GM23338 (cell line): ENCODE data around the gene PTPN9. TPM values are rescaled to one million over a fixed set of nuclear protein-coding genes. Genes with fewer than 3 reads are reported as not detected.

ENCODE experiments used
- ATAC-seq: fragments of 200-7000 bp; cut with Tn5 transposase; 3 replicates; pipeline ENCODE4 v1.9.1; 2020
- DNase-seq: peaks from one replicate; pipeline ENCODE4 v3.0.0-alpha.2; 2015; ENCODE audit warnings: low spot score
- H2AFZ ChIP-seq: fragments of 200-600 bp; sonication (generic); 2 replicates; pipeline ENCODE4 v1.8.0; 2016; ENCODE audit warnings: antibody characterized with exemption, mild to moderate bottlenecking, moderate library complexity
- H3F3A ChIP-seq: fragments of 200-600 bp; sonication (generic); replicated peaks from 2 replicates; pipeline ENCODE4 v1.8.0; 2017; ENCODE audit warnings: antibody characterized with exemption, mixed run types, low read depth
- H3K27ac ChIP-seq: fragments of 200-600 bp; sonication (generic); 2 replicates; pipeline ENCODE4 v1.6.1; 2016; ENCODE audit warnings: low read depth
- H3K27me3 ChIP-seq: fragments of 200-600 bp; sonication (generic); 2 replicates; pipeline ENCODE4 v1.8.0; 2016; ENCODE audit warnings: mild to moderate bottlenecking, mixed run types, moderate library complexity; ENCODE audit not compliant: insufficient read depth
- H3K36me3 ChIP-seq: fragments of 200-600 bp; sonication (generic); 2 replicates; pipeline ENCODE4 v1.8.0; 2016; ENCODE audit warnings: mild to moderate bottlenecking; ENCODE audit not compliant: insufficient read depth
- H3K4me1 ChIP-seq: fragments of 200-600 bp; sonication (generic); 2 replicates; pipeline ENCODE4 v1.8.0; 2016; ENCODE audit warnings: mild to moderate bottlenecking, moderate library complexity; ENCODE audit not compliant: insufficient read depth
- H3K4me2 ChIP-seq: fragments of 200-600 bp; sonication (generic); 2 replicates; pipeline ENCODE4 v1.7.1; 2017; ENCODE audit warnings: mixed run types
- H3K4me3 ChIP-seq: fragments of 200-600 bp; sonication (generic); 2 replicates; pipeline ENCODE4 v1.6.1; 2016; ENCODE audit warnings: mixed run types
- H3K79me2 ChIP-seq: fragments of 200-600 bp; sonication (generic); replicated peaks from 2 replicates; pipeline ENCODE4 v1.8.0; 2017; ENCODE audit warnings: mild to moderate bottlenecking; ENCODE audit not compliant: insufficient read depth
- H3K9me2 ChIP-seq: fragments of 200-600 bp; sonication (generic); 2 replicates; pipeline ENCODE4 v1.8.0; 2017; ENCODE audit not compliant: insufficient read depth
- H4K20me1 ChIP-seq: fragments of 200-600 bp; sonication (generic); replicated peaks from 2 replicates; pipeline ENCODE4 v1.8.0; 2017; ENCODE audit warnings: mild to moderate bottlenecking; ENCODE audit not compliant: insufficient read depth
- H3K27ac Mint-ChIP-seq: 2 replicates; pipeline ENCODE4 v1.8.0; 2020; ENCODE audit warnings: inconsistent platforms, mild to moderate bottlenecking, moderate library complexity, mixed read lengths
- H3K27me3 Mint-ChIP-seq: 3 replicates; pipeline ENCODE4 v1.8.0; 2022; ENCODE audit warnings: low read depth, mild to moderate bottlenecking, moderate library complexity, mixed read lengths, inconsistent platforms; ENCODE audit not compliant: insufficient read depth, poor library complexity
- H3K36me3 Mint-ChIP-seq: 3 replicates; pipeline ENCODE4 v1.8.0; 2021; ENCODE audit warnings: low read depth, mild to moderate bottlenecking, inconsistent platforms, moderate library complexity, mixed read lengths
- H3K4me1 Mint-ChIP-seq: 3 replicates; pipeline ENCODE4 v1.8.0; 2020; ENCODE audit warnings: mild to moderate bottlenecking, inconsistent platforms, mixed read lengths
- H3K4me3 Mint-ChIP-seq: 3 replicates; pipeline ENCODE4 v1.8.0; 2021; ENCODE audit warnings: moderate library complexity, mild to moderate bottlenecking, inconsistent platforms, mixed read lengths
- H3K9me3 Mint-ChIP-seq: 3 replicates; pipeline ENCODE4 v1.8.0; 2020; ENCODE audit warnings: moderate library complexity, mild to moderate bottlenecking, inconsistent platforms, mixed read lengths
- CREB1 ChIP-seq: fragments of 250-450 bp; sonication (Bioruptor Pico); IDR thresholded peaks from 2 replicates; pipeline ENCODE4 v1.5.0; 2020; ENCODE audit warnings: low read depth, mild to moderate bottlenecking, moderate library complexity
- CTCF ChIP-seq, 2 experiments: fragments of 200-600 bp in 1 of 2; sonication (generic) in 1 of 2; conservative IDR thresholded peaks; 2 replicates each; pipeline versions ENCODE4 v1.5.1 to v1.6.1; 2016 to 2017; ENCODE audit warnings: antibody characterized with exemption in 2 of 2, low read depth in 2 of 2, mild to moderate bottlenecking in 2 of 2, moderate library complexity in 1 of 2
- ETS1 ChIP-seq: IDR thresholded peaks from 2 replicates; pipeline ENCODE4 v1.6.1; 2016; ENCODE audit warnings: antibody characterized with exemption
- EZH2 ChIP-seq: fragments of 200-600 bp; sonication (generic); IDR thresholded peaks from one replicate; pipeline ENCODE4 v1.8.0; 2017; ENCODE audit warnings: antibody characterized with exemption, mild to moderate bottlenecking, low read depth; ENCODE audit not compliant: unreplicated experiment
- EZH2phosphoT487 ChIP-seq: fragments of 200-600 bp; sonication (generic); IDR thresholded peaks from one replicate; pipeline ENCODE4 v1.8.1; 2018; ENCODE audit warnings: antibody characterized with exemption; ENCODE audit not compliant: unreplicated experiment
- JUNB ChIP-seq: IDR thresholded peaks from one replicate; pipeline ENCODE4 v1.6.1; 2016; ENCODE audit warnings: antibody characterized with exemption; ENCODE audit not compliant: unreplicated experiment
- NANOG ChIP-seq: IDR thresholded peaks from 2 replicates; pipeline ENCODE4 v1.6.1; 2016; ENCODE audit warnings: antibody characterized with exemption, borderline replicate concordance
- POLR2AphosphoS5 ChIP-seq: IDR thresholded peaks from 2 replicates; pipeline ENCODE4 v1.6.1; 2016; ENCODE audit warnings: antibody characterized with exemption, low read depth
- REST ChIP-seq: IDR thresholded peaks from one replicate; pipeline ENCODE4 v1.6.1; 2018; ENCODE audit warnings: antibody characterized with exemption; ENCODE audit not compliant: unreplicated experiment
- STAT1 ChIP-seq: IDR thresholded peaks from one replicate; pipeline ENCODE4 v1.6.1; 2016; ENCODE audit warnings: antibody characterized with exemption; ENCODE audit not compliant: unreplicated experiment
- ZNF114 ChIP-seq: fragments of 250-450 bp; sonication (Bioruptor Pico); IDR thresholded peaks from 2 replicates; pipeline ENCODE4 v1.5.0; 2020; ENCODE audit warnings: mild to moderate bottlenecking, moderate library complexity
- ZNF331 ChIP-seq: fragments of 250-450 bp; sonication (Bioruptor Pico); IDR thresholded peaks from 2 replicates; pipeline ENCODE4 v1.5.0; 2020; ENCODE audit warnings: low read depth, mild to moderate bottlenecking, moderate library complexity
- ZNF462 ChIP-seq: fragments of 250-450 bp; sonication (Bioruptor Pico); IDR thresholded peaks from 2 replicates; pipeline ENCODE4 v1.5.0; 2020; ENCODE audit warnings: mild to moderate bottlenecking, moderate library complexity
- polyA plus RNA-seq: library from polyadenylated mRNA; unstranded; fragments of >200 nt; fragmentation: Nextera tagmentation; extraction: Ambion mirVana; gene quantifications from 2 replicates; pipeline ENCODE4 v1.2.1, GENCODE V29; 2016
- total RNA-seq: library from RNA; depleted of rRNA; stranded (reverse); fragments of >200 nt; shearing (Covaris generic); gene quantifications from 2 replicates; pipeline ENCODE4 v1.2.3, GENCODE V29; 2014

Gene PTPN9
- total and polyA plus RNA-seq, 2 experiments from 2014 or later = 12.1 to 32.7 TPM

GRCh38 chr15:75425966-75426500, 153.1 kb downstream of the PTPN9 start:
- H3K4me1 Mint-ChIP-seq = no peaks in the 10 kb centered on the region
- Histone ChIP-seq H3K27ac (0 out of 2 replicates have a peak overlapping the region, but pooled peaks have one; percentile 17), H2AFZ (no peak overlapping the region), H3F3A (no peaks in the 10 kb centered on the region), H3K36me3 (peaks cover 66% of the 10 kb centered on the region), H3K27me3 (no peaks in the 10 kb centered on the region), H3K9me2 (no peaks in the 10 kb centered on the region), H3K4me1 (no peaks in the 10 kb centered on the region), H3K79me2 (peaks cover 82% of the 10 kb centered on the region), H3K4me3 (no peak overlapping the region), H3K4me2 (no peak overlapping the region), H4K20me1 (peaks cover 17% of the 10 kb centered on the region)
- TF ChIP-seq ZNF114 (no peak), NANOG (no peak), ZNF462 (CRISPR knock-in tag) (no peak), CREB1 (CRISPR knock-in tag) (no peak), REST (no peak), STAT1 (no peak), POLR2AphosphoS5 (no peak), JUNB (no peak), EZH2 (no peak), EZH2phosphoT487 (no peak), ETS1 (no peak), CTCF (conservative IDR thresholded peaks at IDR 0.05; ENCODE audit: low read depth in 2 of 2) (no peak), ZNF331 (CRISPR knock-in tag) (no peak)
- H3K36me3 Mint-ChIP-seq = peaks cover 55% of the 10 kb centered on the region
- H3K9me3 Mint-ChIP-seq = no peaks in the 10 kb centered on the region
- peaks cover 3% of the 10 kb centered on the region for H3K27me3 Mint-ChIP-seq
- H3K4me3 Mint-ChIP-seq = no peak overlapping the region
- no peak overlapping the region for H3K27ac Mint-ChIP-seq
- DNase-seq = no peak
- ATAC-seq = no peak
